GM18498 (cell line): ENCODE measurements around the gene HM13.
"Not testable (repeated sequence)": the region's sequence is repeated elsewhere in the genome, so short reads cannot be mapped to it uniquely, and the experiment has no call there.

Experiments used
- ATAC-seq: cut with Tn5 transposase; IDR thresholded peaks from one replicate; pipeline ENCODE4 v1.9.1; 2021; ENCODE audit warnings: mild to moderate bottlenecking, moderate library complexity; ENCODE audit not compliant: unreplicated experiment

HM13 gene

DNA sequence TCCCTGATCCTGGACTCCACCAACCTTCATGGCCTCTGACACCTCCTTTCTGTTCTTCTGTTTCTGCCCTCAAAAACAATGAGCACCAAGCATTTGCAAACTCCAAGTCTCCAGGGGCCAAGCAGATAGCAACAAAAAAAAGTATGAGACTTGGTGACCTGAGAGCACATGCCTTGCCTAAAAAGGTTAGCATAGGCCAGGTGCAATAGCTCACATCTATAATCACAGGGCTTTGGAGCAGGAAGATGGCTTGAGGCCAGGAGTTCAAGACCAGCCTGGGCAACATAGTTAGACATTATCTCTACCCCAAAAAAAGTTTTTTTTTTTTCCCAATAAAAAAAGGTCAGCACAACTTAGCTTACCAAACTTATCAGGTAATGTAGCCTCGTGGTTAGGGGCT is 13.7 kb upstream of the HM13 start:
- ATAC-seq, result no peak

DNA sequence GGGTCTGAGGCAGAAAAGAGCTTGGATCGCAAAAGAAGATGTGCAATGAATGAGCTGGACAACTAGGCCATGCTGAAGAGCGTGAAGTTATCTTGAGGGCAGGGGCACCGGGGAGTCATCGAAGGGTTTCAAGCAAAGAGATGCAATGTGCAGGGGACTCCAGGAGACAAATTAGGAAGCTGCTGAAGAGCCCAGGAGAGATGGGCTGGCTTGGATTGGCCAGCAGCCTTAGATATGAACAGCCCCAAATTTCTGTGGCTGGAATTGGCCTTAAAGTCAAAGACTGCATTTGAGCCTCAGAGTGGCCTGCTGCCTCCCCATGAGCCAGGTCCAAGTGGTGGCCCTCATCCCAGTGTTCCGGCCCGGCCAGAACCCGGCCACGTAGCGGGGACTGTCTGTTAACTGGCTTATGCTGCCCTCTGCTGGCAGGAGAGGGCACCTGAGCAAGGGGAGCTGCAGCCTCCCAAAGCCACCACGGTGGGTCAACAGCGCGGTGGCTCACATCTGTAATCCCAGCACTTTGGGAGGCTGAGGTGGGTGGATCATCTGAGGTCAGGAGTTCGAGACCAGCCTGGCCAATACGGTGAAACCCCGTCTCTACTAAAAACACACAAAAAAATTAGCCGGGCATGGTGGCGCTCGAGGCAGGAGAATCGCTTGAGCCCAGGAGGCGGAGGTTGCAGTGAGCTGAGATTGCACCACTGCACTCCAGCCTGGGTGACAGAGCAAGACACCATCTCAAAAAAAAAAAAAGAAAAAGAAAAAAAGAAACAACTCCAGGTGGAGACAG is 11.2 kb upstream of the HM13 start:
- ATAC-seq, result peak; percentile 95

DNA sequence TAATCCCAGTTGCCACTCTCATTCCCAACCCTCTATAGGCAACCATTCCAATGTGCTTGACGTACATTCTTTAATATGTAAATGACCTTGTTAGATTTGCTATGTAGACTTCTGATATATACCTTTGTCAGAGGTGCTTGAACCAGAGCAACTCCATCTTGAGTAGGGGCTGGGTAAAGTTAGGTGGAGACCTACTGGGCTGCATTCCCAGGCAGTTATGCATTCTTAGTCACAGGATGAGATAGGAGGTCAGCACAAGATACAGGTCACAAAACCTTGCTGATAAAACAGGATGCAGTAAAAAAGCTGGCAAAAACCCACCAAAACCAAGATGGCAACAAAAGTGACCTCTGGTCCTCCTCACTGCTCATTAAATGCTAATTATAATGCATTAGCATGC is 8.3 kb upstream of the HM13 start:
- no peak for ATAC-seq

DNA sequence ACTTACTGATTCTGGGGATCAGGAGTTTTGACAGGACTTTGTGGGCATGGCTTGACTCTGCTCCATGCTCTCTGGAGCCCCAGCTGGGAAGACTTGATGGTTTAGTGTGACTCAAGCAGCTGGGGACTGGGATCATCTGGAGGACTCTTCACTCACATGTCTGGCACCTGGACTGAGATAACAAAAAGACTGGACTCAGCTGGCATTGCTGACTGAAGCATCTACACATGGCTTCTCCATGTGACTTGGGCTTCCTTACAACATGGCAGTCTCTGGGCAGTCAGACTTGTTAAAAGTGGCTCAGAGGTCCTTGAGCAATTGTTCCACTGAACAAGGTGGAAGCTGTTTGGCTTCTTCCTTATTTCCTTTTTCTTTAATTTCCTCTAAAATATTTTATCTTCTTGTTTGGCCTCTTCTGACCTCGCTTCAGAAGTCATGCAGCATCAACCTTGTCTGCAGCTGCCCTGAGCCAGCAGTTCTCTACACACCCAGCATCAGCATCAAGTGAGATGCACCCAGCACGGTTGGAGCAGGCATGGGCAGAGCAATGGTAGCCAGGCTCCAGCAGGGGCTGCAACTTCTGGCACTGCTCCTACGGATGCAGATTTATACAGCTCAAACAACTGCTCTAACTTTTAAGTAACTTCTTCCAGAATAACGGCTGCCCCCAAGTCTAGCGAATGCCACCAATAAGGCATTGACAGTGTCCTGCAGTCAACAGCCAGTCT is 5.6 kb upstream of the HM13 start:
- no peak for ATAC-seq

DNA sequence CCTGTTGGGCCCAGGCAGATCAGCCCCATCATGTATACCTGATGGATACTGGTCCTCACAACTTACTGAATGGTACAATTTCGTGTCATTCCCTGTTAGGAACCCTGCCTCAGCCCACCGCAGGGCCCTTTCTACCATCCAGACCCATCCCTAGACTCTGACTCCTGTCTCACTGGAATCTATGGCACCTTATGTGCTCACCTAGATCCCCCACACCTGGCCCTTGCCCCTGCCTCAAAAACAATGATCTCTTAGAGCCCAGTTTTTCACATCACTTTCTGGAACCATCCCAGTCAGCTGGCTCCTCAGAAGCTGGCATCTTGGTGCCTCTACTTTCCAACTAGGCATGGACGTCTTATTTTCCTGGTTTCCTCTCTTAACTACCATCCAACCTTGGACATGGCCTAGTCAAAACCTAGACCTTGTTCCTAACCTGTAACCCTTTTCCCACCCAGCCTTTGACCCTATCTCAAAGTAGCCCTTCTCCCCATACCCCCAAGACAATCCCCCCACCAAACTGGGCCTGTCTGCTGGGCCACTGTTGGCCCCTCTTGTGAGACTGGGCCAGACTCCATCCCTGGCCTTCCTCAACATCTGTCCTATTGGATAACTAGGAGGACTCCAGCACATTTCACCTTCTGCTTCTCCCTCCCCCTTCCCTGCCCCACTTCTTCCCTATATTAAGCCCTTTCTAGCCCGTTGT is 981 bp downstream of the HM13 start:
- ATAC-seq, result no peak

DNA sequence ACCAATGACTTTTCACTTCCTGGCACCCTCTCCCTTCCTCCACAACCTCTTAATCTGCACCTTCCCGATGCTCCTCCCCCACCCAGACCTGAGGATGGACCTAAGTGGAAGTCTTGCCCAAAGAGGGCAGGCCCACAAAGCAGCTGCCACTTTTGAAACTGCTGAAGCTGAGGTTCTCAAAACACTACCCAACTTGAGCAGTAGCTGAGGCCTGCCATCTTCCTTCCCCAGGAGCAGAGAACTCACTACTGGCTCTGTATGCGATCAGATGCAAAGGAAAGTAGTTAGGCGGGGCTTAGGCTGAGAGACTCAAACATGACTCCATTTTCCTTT is 1.5 kb downstream of the HM13 start:
- ATAC-seq, result no peak

DNA sequence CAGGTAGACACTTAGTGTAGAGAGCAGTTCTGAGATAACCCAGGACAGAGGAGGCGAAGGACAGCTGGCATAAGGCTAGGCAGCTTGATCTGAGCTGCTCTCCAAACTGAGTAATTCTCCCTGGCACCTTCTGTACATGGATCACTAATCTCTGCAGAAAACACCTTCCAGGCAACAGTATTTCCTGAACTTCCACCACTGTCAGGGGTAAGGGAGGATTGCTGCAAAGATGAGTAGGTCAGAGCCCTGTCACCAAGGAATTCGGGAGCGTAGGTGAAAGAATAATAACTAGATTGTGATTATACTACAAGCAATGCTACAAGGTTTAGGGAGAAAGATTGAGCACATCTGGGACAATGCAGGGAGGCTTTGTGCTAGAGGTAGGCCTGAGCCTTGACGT is 1.9 kb downstream of the HM13 start:
- ATAC-seq, result no peak

DNA sequence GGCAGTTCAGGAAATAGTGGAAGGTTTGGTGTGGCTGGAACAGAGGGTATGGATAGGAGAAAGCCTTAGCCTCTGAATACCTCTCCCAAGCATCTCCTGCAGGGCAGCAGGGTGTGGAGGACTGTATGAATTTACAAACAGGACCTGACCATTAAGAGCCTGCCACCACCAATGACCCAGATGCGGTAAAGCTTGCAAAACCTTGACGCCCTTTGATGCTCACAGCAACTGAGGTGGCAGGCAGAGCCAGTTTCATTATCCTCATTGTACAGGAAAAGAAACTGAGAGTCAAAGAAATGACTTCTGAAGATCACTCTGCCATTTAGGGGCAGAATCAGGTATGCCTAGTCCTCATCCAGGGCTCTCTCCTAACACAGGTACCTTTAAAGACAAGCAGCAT is 2.4 kb downstream of the HM13 start:
- ATAC-seq, result no peak

DNA sequence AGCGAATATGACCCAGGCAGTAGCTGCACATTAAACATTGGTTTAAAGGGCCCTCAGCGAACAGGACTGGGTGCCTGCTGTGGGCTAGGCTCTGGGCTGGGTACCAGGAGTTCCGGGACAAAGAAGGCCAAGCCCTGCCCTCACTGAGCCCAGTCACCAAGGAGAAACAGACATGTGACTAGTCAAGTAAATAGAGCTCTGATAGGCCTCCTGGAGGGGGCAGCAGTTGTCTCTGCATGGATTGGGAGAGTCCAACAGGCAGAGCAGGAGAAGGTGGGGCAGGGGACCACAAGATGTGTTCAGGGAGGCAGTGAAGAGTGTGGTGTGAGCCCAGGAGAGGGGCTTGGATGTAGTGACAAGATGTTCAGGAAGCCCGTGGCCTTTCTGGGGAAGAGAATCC is 3.1 kb downstream of the HM13 start:
- no peak for ATAC-seq

DNA sequence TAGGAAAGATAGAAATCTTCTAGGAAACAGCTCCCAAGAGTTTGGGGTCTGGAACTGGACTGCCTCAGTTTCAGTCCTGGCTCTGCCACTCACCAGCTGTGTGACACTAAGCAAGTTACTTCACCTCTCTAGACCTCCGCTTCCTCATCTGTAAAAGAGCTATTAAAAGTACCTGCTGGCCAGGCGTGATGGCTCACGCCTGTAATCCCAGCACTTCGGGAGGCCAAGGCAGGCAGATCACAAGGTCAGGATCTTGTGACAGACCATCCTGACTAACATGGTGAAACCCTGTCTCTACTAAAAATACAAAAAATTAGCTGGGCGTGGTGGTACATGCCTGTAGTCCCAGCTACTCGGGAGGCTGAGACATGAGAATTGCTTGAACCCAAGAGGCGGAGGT is 7.0 kb downstream of the HM13 start:
- ATAC-seq, result not testable (repeated sequence)

DNA sequence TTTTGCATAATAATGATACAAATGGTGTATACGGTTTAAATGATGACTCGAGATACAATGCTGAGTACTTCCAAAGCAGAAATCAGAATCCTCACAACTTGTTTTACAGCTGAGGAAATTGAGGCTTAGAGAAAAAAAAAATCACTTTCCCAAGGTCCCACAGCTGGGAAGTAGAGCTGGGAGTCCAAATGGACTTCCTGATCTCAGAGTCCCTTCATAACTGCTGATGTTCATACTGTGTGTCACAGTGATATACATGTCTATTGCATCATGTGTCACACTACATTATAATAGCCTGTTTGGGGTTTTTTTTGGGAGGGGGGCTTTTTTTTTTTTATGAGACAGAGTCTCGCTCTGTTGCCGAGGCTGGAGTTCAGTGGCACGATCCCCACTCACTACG is 8.5 kb downstream of the HM13 start:
- ATAC-seq, result no peak

DNA sequence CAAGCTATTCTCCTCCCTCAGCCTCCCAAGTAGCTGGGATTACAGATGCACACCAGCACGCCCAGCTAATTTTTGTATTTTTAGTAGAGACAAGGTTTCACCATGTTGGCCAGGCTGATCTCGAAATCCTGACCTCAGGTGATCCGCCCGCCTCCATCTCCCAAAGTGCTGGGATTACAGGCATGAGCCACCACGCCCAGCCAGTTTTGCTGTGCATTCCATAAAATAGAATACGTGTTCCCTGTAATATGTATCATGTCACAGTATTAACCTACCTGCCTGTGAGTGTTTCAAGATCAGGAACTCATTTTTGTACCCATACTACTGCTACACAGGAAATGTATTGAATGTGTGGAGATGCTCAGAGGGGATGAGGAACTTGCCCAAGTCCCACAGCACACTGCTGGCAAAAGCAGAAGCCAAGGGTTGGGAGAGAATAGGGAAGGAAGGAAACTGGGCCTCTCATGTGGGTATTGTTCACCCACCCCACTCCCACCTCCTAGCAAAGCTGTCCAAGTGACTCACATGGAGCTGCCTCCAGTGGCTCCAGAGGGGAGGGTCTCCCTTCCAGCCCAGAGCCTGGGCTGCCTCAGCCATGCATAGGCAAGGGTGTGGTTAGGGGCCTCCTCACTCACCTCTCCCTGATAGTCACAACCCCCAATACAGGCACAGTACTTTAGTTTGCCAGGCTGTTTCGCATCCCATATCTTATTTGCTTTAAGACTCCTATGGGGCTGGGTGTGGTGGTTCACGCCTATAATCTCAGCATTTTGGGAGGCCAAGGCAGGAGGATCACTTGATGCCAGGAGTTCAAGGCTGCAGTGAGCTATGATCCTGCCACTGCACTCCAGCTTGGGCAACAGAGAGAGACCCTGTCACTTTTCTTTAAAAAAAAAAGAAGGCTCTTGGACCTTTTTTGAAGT is 9.4 kb downstream of the HM13 start:
- no peak for ATAC-seq

DNA sequence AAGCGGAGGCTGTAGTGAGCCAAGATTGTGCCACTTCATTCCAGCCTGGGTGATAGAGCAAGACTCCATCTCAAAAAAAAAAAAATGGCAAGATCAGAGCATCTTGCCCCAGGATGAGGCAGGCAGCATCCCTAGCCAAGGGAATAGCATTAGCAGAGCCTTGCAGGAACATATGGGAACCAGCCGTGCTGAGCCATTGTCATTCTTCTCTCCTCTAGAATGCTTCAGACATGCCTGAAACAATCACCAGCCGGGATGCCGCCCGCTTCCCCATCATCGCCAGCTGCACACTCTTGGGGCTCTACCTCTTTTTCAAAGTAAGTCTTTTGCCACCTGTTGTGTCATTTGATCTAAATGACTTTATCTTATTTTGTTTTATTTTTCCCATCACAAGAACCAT is 13.0 kb downstream of the HM13 start:
- no peak for ATAC-seq

DNA sequence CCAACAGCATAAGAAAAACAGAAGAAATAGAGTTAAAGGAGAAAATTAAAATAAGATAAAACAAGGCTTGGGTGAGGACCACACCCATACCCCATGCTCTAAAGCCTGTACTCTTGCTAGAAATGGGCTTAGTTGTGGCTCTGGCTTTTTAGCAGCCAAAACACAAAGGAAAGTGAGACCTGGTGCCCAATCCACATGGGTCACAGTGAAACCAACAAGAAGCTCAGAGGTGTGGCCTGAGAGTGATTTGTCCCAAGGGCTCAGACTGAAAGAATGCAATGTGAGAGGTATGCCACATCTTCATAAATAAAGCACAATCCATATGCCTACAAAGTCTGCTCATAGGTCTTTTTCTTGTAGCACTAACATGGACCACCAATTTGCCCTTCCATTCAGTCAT is 21.1 kb downstream of the HM13 start:
- no peak for ATAC-seq

DNA sequence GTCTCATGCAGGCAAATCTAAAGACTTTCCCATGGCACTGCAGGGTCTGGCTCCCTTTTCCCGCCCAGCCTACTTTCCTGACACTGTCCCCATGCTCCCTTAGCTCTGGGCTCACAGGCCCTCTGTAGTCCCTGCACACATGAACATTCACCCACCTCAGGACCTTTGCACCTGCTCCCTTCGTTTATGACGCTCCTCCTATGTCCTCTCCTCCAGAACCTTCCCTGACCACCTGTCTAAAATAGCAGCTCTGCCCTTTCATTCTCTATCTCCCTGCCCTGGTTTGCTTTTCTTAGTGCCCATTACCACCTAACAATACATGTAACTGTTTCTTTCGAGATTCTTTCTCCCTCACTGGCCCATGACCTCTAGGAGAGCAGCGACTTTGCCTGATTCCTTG is 22.3 kb downstream of the HM13 start:
- no peak for ATAC-seq

DNA sequence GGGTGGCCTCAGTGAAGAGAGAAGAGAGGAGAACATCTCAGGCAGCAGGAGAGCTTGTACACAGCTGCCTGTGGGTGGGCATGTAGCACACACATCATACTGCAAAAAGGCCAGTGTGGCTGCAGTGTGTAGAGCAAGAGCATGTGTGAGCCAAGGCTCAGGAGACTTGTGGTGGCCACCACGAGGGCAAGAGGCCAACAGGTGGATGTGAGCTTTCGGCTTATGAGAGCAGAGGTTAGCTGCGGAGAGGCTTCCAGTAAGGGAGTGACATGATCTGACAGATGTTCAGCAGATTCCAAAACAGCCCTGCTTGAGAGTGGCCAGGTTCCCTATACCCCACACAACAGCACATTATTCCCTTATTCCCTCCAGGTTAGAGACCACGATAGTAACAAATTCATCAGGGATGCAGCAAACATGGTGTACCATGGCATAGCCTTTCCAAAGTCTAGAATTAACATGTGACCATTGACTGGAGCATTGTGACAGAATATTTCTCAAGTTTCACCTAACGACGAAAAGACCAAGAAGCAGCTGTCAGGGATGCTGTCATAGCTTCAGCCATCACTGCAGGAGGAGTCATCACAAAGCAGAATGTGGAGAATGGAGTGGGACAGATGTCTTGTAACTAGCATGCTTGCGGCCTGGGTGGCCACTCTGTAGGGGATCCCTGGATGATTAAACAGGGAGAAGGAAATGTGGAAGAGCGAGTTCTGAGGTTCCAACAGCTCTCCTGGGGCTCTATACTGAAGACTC is 23.1 kb downstream of the HM13 start:
- peak; percentile 5 for ATAC-seq

DNA sequence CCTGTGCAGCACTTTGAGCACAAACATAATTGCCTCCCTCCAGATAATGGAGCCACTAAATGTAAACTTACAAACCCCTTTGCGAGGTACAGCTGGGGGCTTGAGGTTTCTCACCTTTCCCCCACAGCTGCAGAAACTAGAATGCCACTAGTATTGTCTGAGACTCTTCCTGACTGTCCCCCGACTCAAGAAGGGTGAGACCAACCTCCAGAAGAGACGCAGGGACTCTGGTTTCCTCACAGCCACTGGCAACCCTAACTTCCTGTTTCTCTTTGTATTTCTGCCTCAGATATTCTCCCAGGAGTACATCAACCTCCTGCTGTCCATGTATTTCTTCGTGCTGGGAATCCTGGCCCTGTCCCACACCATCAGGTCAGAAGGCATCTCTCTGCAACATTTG is 23.6 kb downstream of the HM13 start:
- peak; percentile 50 for ATAC-seq

DNA sequence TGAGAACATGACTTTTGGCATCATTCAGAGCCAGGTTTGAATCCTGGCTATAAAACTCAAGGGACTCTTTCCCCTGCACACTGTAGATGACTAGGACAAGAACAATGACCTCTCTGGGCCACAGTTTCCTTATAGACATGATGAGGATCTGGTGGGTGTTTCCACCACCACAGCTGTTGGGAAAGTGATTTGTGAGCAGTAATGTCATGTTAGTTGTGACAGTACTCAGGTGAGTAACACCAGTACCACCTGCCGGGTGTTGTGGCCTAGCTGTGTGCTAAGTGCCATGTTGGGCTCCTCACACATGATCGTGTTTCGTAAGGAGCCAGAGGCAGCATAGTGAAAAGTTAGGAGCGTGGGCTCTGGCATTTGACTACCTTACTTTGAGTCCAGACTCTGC is 24.1 kb downstream of the HM13 start:
- ATAC-seq, result no peak

DNA sequence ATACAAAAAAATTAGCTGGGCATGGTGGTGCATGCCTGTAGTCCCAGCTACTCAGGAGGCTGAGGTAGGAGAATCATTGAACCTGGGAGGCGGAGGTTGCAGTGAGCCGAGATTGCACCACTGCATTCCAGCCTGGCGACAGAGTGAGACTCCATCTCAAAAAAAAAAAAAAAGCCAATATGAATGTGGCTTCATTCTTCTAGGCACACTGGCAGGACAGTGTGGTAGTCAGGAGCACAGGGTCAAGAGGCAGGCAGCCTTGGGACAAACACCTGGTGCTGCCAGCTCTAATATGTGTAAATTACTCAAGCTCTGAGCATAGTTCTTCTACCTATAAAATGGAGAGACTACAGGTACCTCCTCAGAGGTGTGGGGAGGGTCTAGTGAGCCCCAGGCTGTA is 25.4 kb downstream of the HM13 start:
- not testable (repeated sequence) for ATAC-seq

DNA sequence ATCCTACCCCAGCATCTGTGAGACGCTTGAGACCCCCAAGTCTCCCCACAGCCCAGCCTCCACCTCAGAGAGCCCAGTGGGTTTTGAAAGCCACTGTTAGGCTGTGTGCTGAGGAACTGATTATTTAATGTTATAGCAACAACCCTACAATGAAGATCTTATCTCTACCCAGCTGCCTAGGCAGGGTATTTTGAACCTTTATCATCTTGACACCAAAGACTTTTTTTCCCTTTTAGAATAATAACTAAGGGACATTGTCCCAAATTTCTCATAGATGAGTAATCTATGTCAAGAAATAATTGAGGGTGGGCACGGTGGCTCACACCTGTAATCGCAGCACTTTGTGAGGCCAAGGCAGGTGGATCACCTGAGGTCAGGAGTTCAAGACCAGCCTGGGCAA is 26.2 kb downstream of the HM13 start:
- ATAC-seq, result no peak
